Stomach (tissue), 4 donors: Measurements from ENCODE around the gene DEFB121.

Source experiments
- EP300 ChIP-seq: sonication (generic); formaldehyde crosslinking; IDR thresholded peaks from one replicate; pipeline ENCODE4 v1.6.1; 2017; ENCODE audit warnings: antibody characterized with exemption
- POLR2A ChIP-seq, 4 donors: fragments of 450-650 bp; IDR thresholded peaks; one replicate each; pipeline ENCODE4 v1.6.1; 2016; ENCODE audit warnings: antibody characterized with exemption in 4 of 4, control low read depth in 2 of 4, mild to moderate bottlenecking in 1 of 4, moderate library complexity in 1 of 4
- TF ChIP-seq, protein P1 (sequence below), 7 experiments: fragments of 450-650 bp in 4 of 7; fragments of 200-600 bp in 3 of 7; sonication (generic) in 3 of 7; IDR thresholded peaks; one replicate each; pipeline ENCODE4 v1.5.1; 2016 to 2019; ENCODE audit warnings: antibody characterized with exemption in 7 of 7, control low read depth in 2 of 7, mild to moderate bottlenecking in 1 of 7

DNA sequence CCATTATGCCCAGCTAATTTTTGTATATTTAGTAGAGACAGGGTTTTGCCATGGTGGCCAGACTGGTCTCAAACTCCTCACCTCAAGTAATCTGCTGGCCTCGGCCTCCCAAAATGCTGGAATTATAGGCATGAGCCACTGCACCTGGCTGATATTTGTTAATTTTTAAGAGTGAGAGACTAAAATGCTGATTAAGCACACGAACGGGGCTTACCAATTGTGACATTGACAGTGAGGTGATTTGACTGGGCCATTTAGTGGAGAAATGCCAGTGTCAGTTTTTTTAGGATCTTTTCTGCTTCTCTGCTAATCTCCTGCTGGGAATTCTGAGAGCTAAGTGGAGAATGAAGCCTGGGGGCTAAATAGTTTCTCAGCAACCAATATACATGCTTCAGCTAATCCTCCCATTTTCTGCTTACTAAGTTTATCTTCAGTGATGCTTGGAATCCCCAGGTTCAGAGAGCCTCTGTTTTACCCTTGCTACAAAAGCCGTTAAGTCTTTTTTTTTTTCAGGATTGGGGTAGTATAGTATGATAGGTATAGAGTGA, 24.6 kb upstream of the DEFB121 start:
- TF ChIP-seq POLR2A (IDR thresholded peaks at IDR 0.05) (no peak), EP300 (no peak)
- TF ChIP-seq, protein P1, sequence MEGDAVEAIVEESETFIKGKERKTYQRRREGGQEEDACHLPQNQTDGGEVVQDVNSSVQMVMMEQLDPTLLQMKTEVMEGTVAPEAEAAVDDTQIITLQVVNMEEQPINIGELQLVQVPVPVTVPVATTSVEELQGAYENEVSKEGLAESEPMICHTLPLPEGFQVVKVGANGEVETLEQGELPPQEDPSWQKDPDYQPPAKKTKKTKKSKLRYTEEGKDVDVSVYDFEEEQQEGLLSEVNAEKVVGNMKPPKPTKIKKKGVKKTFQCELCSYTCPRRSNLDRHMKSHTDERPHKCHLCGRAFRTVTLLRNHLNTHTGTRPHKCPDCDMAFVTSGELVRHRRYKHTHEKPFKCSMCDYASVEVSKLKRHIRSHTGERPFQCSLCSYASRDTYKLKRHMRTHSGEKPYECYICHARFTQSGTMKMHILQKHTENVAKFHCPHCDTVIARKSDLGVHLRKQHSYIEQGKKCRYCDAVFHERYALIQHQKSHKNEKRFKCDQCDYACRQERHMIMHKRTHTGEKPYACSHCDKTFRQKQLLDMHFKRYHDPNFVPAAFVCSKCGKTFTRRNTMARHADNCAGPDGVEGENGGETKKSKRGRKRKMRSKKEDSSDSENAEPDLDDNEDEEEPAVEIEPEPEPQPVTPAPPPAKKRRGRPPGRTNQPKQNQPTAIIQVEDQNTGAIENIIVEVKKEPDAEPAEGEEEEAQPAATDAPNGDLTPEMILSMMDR (IDR thresholded peaks at IDR 0.05), result no peak
